GM19035 (cell line): Measurements from ENCODE around the gene PPFIBP2.
A peak's percentile ranks its signal among the peaks of the same experiment; 100 is the strongest.
"Not testable (repeated sequence)": the region's sequence is repeated elsewhere in the genome, so short reads cannot be mapped to it uniquely, and the experiment has no call there.

Experiments
- ATAC-seq: cut with Tn5 transposase; IDR thresholded peaks from one replicate; pipeline ENCODE4 v1.9.1; 2021; ENCODE audit not compliant: unreplicated experiment

The PPFIBP2 gene

GRCh38 chr11:7498193-7498592 is 15.6 kb upstream of the PPFIBP2 start:
- no peak for ATAC-seq

DNA sequence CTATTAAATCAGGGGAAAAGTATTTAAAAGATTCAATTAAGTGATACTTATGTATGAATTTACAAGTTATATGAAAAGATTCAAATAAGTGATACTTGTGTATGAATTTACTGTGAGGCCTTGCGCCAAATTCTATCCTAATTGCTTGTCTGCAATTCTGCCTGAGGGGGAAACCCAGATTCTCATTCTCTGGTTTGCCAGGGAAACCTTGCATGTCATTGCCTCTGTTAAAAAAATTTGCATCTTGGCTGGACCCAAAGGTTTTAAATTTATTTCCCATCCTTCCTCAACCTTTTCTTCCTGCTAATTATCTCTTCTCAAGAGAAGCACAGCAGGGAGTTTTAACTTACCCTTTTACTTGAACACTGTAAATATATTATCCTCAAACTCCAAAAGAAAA is 14.7 kb upstream of the PPFIBP2 start:
- no peak for ATAC-seq

DNA sequence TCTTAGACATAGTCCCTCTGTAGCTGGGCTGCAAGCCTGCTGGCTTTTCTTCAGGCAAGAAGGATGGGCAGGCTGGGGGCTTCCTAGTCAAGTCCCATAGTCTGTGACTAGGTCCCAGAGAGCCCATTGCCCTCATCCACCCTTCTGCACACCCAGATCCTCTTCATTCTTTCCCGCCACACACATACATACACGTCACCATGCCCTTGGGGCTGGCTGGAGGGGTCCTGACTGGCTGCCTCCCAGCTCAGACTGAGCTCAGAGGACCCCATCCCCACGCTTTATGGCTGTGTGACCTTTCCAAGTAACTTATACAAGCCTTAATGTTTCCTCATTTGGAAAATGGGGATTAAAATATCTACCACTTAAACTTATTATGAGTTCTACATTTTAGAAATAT is 13.5 kb upstream of the PPFIBP2 start:
- no peak for ATAC-seq

DNA sequence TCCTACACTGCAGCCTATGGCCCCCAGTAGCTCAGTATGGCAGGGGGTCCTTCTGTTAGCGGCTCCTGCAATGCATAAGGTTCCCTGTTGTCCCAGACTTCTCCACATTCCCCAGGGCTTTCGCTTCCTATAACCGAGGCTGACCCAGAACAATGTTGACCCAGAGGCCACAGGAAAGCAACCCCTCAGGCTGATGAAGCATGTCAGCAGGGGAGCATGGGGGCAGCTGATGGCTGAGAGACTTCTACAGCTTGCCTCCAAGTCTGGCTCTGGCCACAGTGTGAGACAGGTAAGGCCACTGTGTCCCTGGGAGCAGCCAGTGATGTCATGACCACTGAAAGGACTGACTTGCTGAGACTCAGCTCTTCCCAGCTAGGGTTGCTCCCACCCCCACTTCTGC is 12.5 kb upstream of the PPFIBP2 start:
- ATAC-seq = no peak

DNA sequence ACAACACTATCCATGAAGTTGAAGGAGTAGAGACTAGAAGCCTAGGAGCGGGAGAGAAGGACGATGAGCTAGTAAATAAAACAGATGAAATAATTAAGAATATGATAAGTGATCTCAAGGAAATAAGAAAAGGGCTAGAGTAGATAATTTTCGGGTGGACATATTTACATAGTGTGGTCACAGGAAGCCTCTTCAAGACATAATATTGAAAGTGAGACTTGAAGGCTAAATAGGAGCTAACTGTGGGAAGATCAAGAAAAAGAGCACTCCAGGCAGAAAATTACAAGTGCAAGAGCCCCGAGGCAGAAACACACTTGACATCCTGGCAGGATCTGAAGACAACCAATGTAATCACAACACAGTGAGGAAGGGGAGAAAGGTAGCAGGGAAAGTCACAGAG is 11.9 kb upstream of the PPFIBP2 start:
- ATAC-seq = peak; percentile 50

DNA sequence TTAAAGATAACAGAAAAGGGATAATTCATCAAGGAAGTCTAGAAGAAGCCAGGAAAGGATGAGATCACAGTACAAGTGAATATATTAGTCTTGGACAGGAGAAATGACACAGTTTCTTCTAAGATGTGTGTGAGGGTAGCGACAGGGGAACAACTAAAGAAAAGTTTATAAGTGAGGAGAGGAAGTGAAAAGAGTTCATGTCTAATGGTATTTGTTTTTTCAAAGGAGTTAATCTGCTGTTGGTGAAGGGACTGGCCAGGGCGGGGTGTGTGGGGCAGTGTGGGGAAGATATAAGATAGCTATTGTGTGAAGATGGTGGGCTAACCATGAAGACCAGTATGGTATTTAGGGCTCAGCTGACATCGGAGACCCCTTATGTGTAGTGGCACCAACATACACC is 7.6 kb upstream of the PPFIBP2 start:
- ATAC-seq = no peak

GRCh38 chr11:7508087-7508486 is 5.7 kb upstream of the PPFIBP2 start:
- ATAC-seq = no peak

GRCh38 chr11:7509966-7510365 is 3.8 kb upstream of the PPFIBP2 start:
- no peak for ATAC-seq

DNA sequence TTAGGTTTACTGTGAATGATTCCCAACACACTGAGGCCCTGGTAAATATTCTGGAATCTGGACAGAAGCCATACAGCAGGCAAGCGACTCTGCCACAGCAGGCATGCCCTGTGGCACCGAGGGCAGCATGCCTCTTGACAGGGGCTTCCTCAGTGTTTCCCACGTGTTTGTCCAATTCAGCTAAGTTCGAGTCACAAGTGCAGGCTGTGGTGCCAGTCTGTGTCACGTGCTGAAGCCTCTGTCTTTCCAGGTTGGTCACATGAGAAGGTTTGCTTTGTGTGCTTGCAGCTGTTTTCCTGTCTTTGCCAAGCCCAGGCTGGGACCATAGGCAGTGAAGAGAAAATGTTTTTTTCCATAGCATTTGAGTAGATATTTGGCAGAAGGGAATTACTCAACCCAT is 2.4 kb upstream of the PPFIBP2 start:
- no peak for ATAC-seq

DNA sequence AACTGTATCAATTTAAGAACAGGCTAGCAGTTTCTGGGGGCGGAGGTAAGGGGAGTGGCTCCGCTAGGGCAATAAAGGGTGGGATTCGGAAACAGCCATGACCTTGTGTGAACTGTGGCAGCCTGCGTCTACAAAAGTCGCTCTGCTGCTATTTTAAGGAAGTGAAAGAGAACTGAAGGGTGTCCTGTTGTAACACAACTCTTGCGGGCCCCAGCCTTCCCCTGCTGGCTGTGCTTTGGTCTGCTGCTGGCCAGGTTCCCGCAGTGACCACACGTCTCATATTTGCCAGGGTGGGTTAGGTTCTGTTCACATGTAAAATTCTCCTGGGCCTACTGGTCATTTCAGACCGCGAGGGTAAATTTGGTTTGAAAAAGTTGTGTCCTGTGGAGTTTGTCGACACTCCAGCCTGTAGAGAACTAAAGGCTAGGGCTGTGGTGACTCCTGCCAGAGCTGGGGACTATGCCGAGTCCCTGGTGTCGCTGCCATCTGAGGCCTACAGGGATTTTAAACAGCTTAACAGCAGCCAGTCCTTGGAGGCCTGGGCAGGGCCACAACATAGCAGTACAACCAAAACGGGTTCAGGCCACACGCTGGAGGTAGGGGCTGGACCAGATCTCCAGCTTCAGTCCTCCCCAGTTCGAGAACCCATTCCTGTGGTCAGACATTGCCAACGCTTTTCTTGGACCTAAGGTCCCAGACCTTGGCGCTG is 1.1 kb upstream of the PPFIBP2 start:
- peak; percentile 65 for ATAC-seq

DNA sequence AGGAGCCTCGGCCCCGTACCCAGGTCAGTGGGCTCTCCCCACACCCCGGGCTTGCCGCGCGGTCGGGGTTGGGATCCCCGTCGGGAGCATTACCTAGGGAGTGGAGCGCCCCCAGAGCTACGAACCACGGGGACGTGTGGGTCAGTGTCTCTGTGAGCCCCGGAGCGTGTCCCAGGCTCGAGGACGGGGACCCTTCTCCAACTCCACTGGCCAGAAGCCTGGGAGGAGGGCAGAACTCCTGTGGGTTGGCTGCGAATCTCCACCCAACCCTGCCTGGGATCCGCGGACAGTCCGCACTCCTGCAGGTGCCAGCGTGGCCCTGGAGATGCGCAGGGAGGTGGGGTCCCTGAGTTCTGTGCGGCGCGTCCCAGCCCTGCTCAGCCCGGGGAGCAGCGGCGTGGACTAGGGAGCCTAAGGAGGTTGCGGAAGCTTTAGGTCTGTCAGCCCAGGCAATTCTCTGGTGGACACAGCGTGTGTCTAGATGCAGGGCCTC is 346 bp downstream of the PPFIBP2 start:
- ATAC-seq = peak; percentile 10

DNA sequence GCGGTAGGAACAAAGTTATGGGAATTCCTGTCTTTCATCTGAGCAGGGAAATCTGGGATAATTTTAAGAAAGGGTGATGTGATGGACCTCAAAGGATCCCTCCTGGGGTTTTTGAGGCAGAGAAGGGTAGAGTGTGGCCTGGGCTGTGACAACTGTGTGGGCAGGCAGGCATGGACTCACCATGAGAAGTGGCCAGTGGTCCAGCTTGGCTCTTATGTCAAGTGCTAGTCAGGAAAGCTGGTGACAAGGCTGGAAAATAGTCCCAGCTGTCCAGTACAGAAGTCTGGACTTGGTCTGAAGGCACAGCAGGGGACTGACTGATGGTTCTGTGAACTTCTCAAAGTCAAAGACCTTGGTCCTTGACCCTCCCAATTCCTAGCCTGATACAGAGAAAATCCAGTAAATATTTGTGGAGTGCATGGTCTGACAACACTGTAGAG is 1.7 kb downstream of the PPFIBP2 start:
- no peak for ATAC-seq

DNA sequence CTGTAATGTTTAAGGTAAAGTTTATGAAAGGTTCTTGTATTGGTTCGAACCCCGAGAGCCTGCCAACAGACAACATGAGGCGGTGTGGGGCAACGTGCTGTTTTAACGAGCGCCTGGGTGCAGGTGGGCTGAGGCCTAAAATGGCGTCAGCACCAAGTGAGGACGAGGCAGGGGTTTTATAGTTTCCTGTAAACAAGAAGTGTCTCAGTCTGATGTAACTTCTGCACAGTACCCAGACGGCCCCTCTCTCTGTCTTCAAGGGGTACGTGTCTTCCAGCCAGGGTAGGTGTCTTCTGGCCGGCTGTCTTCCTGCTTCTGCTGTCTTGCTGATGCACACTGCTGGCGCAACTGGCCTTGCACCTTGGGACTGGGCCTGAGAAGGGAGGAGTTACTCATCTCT is 2.7 kb downstream of the PPFIBP2 start:
- ATAC-seq = no peak

DNA sequence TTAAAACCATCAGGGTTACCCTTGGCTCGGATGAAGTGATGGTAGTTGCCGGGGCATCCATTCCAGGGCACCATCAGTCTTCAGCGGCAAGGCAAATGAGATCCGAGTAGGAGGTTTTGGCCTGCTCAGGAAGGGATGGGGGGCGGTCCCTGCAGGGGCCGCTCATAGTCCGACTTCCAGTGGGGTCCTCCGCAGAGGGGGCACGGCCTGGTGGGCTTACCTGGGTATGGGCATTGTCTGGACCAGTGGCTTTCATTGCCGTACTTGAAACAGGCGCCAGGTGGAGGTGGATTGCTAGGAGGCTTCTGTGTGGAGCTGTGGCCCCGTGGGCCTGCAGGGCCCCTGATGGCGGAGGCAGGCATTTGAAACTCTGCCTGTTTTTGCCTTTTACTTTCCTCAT is 3.9 kb downstream of the PPFIBP2 start:
- ATAC-seq = not testable (repeated sequence)

GRCh38 chr11:7518811-7519562 is 5.2 kb downstream of the PPFIBP2 start:
- ATAC-seq = no peak

DNA sequence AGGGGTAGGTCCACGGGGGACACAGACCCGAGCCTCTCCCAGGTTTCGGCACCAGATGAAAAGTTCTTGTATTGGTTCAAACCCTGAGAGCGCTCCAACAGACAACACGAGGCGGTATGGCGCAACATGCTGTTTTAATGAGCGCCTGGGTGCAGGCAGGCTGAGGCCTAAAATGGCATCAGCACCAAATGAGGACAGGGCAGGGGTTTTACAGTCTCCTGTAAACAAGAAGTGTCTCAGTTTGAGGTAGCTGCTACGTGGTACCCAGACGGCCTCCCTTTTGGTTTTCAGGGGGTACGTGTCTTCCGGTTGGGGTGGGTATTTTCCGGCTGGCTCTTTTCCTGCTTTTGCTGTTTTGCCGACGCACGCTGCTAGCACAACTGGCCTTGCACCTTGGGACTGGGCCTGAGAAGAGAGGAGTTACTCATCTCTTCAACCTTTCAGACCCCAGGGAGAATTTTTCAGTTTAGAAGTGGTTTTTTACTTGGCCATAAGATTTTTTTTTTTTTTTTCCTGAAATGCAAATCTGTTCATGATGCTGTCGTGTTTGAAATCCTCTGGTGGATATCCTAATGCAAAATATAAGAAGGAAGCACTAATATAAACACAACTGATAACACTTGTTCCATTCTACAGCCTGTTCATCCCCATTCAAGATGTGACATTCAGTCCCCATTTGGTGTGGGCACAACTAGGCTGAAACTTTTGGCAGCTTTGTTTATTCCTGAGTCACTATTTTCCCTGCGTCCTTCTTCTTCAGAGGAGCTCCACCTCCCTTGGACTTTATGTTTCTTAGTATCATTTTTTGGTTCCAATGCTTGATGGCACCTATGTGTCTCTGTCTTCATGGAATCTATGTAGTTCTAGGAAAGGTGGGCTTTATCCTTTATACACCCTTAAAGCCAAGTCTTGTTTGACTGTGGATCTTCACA is 6.5 kb downstream of the PPFIBP2 start:
- ATAC-seq = peak; percentile 61

DNA sequence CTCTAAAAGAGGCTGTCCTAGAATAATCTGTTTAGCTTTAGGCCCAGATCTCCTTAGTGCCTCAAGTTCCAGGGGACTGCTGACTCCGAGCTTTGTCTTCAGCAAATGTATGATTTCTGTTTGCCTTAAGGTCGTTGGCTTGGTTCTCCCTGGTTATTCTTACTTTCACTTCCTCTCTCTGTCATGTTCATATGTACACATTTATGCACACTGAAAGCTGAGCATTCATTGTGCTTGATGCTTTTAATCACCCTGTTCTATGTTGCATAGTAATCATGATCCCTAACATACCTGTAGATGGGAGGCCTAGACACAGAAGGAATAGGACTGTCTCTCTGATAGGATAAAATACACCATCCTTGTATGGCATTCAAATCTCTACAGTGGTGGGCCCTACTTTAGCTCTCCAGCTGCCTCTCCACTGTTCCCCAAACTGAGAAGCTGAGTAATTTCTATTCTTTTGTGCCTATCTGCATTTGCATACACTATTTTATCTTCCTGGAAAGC is 7.2 kb downstream of the PPFIBP2 start:
- peak; percentile 83 for ATAC-seq

DNA sequence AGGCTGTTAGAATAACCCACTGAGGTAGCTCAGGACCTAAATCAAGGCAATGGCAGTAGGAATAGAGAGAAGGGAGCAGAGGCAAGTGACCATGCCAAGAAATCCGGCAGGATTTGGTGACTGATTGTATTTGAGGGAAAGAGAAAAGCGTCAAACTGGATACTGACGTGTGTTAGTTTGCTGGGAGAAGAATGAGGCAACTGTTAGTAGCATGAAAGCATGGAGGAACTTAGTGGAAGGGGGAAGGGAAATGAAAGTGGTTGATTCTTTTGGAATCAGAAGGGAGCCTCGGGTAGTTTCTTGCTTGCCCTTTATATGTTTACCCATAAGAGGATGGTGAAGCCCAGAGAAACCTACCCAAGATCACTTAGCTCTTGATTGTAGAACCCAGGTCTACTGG is 8.3 kb downstream of the PPFIBP2 start:
- ATAC-seq = no peak

GRCh38 chr11:7522546-7522945 is 8.7 kb downstream of the PPFIBP2 start:
- no peak for ATAC-seq

GRCh38 chr11:7523416-7524210 is 9.8 kb downstream of the PPFIBP2 start:
- no peak for ATAC-seq
